Neural cell (in vitro differentiated cells): Measurements from ENCODE around the gene SPTBN1. TPM values are rescaled to one million over a fixed set of nuclear protein-coding genes. Genes with fewer than 3 reads are reported as not detected.

Experiments
- H2AFZ ChIP-seq: fragments of 200-600, 300-800 bp; sonication (generic), shearing (Covaris generic); 2 replicates; pipeline ENCODE4 v1.6.0; 2014; ENCODE audit warnings: low read depth, mild to moderate bottlenecking, antibody characterized with exemption, low read length, moderate library complexity
- H3F3A ChIP-seq: fragments of 200-600 bp; shearing (Covaris generic); 2 replicates; pipeline ENCODE4 v1.6.1; 2016; ENCODE audit warnings: mild to moderate bottlenecking, moderate library complexity, mixed read lengths, antibody characterized with exemption, low read length; ENCODE audit not compliant: insufficient read depth, poor library complexity, severe bottlenecking
- H3K27ac ChIP-seq: fragments of 200-600, 300-800 bp; sonication (generic), shearing (Covaris generic); 2 replicates; pipeline ENCODE4 v1.5.1; 2014; ENCODE audit warnings: mild to moderate bottlenecking, low read length, moderate library complexity
- H3K27me3 ChIP-seq: fragments of 300-800, 200-600 bp; sonication (generic), shearing (Covaris generic); 2 replicates; pipeline ENCODE4 v1.6.0; 2014; ENCODE audit warnings: mild to moderate bottlenecking, low read depth, low read length, moderate library complexity; ENCODE audit not compliant: insufficient read depth
- H3K36me3 ChIP-seq: fragments of 300-800, 200-600 bp; sonication (generic), shearing (Covaris generic); 2 replicates; pipeline ENCODE4 v1.5.1; 2014; ENCODE audit warnings: mild to moderate bottlenecking, antibody characterized with exemption, low read length, moderate library complexity; ENCODE audit not compliant: insufficient read depth
- H3K4me2 ChIP-seq: fragments of 300-800, 200-600 bp; sonication (generic), shearing (Covaris generic); 2 replicates; pipeline ENCODE4 v1.6.0; 2014; ENCODE audit warnings: mild to moderate bottlenecking, low read length
- H3K4me3 ChIP-seq: fragments of 300-800, 200-600 bp; sonication (generic), shearing (Covaris generic); 2 replicates; pipeline ENCODE4 v1.5.1; 2014; ENCODE audit warnings: mild to moderate bottlenecking, low read length, moderate library complexity
- H3K79me2 ChIP-seq: fragments of 200-600 bp; shearing (Covaris generic); replicated peaks from 2 replicates; pipeline ENCODE4 v1.6.0; 2014; ENCODE audit warnings: mild to moderate bottlenecking, low read length, moderate library complexity; ENCODE audit not compliant: insufficient read depth
- H3K9ac ChIP-seq: fragments of 300-800, 200-600 bp; sonication (generic), shearing (Covaris generic); 2 replicates; pipeline ENCODE4 v1.6.1; 2016; ENCODE audit warnings: mild to moderate bottlenecking, low read length, mixed read lengths
- H3K9me2 ChIP-seq: fragments of 200-600 bp; shearing (Covaris generic); 2 replicates; pipeline ENCODE4 v1.6.1; 2016; ENCODE audit warnings: mild to moderate bottlenecking, low read length, mixed read lengths; ENCODE audit not compliant: insufficient read depth
- H3K9me3 ChIP-seq: fragments of 200-600, 300-800 bp; sonication (generic), shearing (Covaris generic); 2 replicates; pipeline ENCODE4 v1.6.1; 2016; ENCODE audit warnings: mild to moderate bottlenecking, mixed run types, low read length, moderate library complexity, mixed read lengths
- H4K20me1 ChIP-seq: fragments of 200-600 bp; shearing (Covaris generic); 2 replicates; pipeline ENCODE4 v1.6.1; 2016; ENCODE audit warnings: mild to moderate bottlenecking, mixed run types; ENCODE audit not compliant: insufficient read depth
- CTCF ChIP-seq: fragments of 450-650 bp; IDR thresholded peaks from 2 replicates; pipeline ENCODE4 v1.5.1; 2014; ENCODE audit warnings: antibody characterized with exemption, mild to moderate bottlenecking, moderate library complexity; ENCODE audit not compliant: poor library complexity, severe bottlenecking
- EP300 ChIP-seq: fragments of 450-650 bp; conservative IDR thresholded peaks from 2 replicates; pipeline ENCODE4 v1.6.1; 2014; ENCODE audit warnings: antibody characterized with exemption, mild to moderate bottlenecking, moderate library complexity; ENCODE audit not compliant: poor library complexity, severe bottlenecking
- EZH2 ChIP-seq: fragments of 200-600, 300-800 bp; shearing (Covaris generic), sonication (generic); IDR thresholded peaks from 2 replicates; pipeline ENCODE4 v1.6.1; 2014; ENCODE audit warnings: antibody characterized with exemption, low read length, borderline replicate concordance, mild to moderate bottlenecking; ENCODE audit not compliant: insufficient read depth, poor library complexity, severe bottlenecking
- MXI1 ChIP-seq: fragments of 450-650 bp; conservative IDR thresholded peaks from 2 replicates; pipeline ENCODE4 v1.6.1; 2014; ENCODE audit warnings: antibody characterized with exemption, mild to moderate bottlenecking; ENCODE audit not compliant: poor library complexity, severe bottlenecking
- POLR2AphosphoS5 ChIP-seq: IDR thresholded peaks from 2 replicates; pipeline ENCODE4 v1.6.1; 2012
- RAD21 ChIP-seq: fragments of 450-650 bp; conservative IDR thresholded peaks from 2 replicates; pipeline ENCODE4 v1.6.1; 2014; ENCODE audit warnings: antibody characterized with exemption, mild to moderate bottlenecking, moderate library complexity
- REST ChIP-seq: IDR thresholded peaks from 2 replicates; pipeline ENCODE4 v1.6.1; 2012; ENCODE audit warnings: borderline replicate concordance
- SMC3 ChIP-seq: fragments of 450-650 bp; conservative IDR thresholded peaks from 2 replicates; pipeline ENCODE4 v1.6.1; 2014; ENCODE audit warnings: antibody characterized with exemption, mild to moderate bottlenecking, moderate library complexity; ENCODE audit not compliant: poor library complexity
- TAF1 ChIP-seq: IDR thresholded peaks from 2 replicates; pipeline ENCODE4 v1.6.1; 2012; ENCODE audit warnings: low read depth
- polyA plus RNA-seq: library from polyadenylated mRNA; depleted of rRNA; stranded (reverse); fragments of >200 nt; gene quantifications from 2 replicates; pipeline ENCODE4 v1.2.3, GENCODE V29; 2014

The SPTBN1 gene
- polyA plus RNA-seq, 1 donor from 2014 or later, result 92.1 TPM

- Histone ChIP-seq H3F3A (no peaks in the 10 kb centered on the region), H3K9me2 (no peaks in the 10 kb centered on the region), H3K4me3 (no peak overlapping the region), H2AFZ (no peak overlapping the region), H3K4me2 (no peak overlapping the region), H3K36me3 (peaks cover 34% of the 10 kb centered on the region), H4K20me1 (no peaks in the 10 kb centered on the region), H3K27me3 (no peaks in the 10 kb centered on the region), H3K27ac (no peak overlapping the region), H3K79me2 (no peaks in the 10 kb centered on the region), H3K9me3 (no peaks in the 10 kb centered on the region), H3K9ac (no peak overlapping the region)
- TF ChIP-seq SMC3 (no peak), MXI1 (no peak), REST (no peak), POLR2AphosphoS5 (no peak), TAF1 (no peak), EZH2 (no peak), CTCF (no peak), EP300 (no peak), RAD21 (no peak)
Measured at GRCh38 chr2:54650612-54651011, 194.5 kb downstream of the SPTBN1 start.

GRCh38 chr2:54651291-54651690 lies 195.2 kb downstream of the SPTBN1 start:
- Histone ChIP-seq H3K27me3 (no peaks in the 10 kb centered on the region), H2AFZ (no peak overlapping the region), H3K36me3 (peaks cover 30% of the 10 kb centered on the region), H3F3A (no peaks in the 10 kb centered on the region), H3K27ac (no peak overlapping the region), H3K4me2 (no peak overlapping the region), H3K79me2 (no peaks in the 10 kb centered on the region), H4K20me1 (no peaks in the 10 kb centered on the region), H3K9me3 (no peaks in the 10 kb centered on the region), H3K9ac (no peak overlapping the region), H3K9me2 (no peaks in the 10 kb centered on the region), H3K4me3 (no peak overlapping the region)
- TF ChIP-seq EZH2 (no peak), REST (no peak), MXI1 (no peak), RAD21 (no peak), CTCF (no peak), TAF1 (no peak), EP300 (no peak), POLR2AphosphoS5 (no peak), SMC3 (no peak)
